Stimulated activated CD4-positive, alpha-beta T cell treated with anti-CD3 and anti-CD28 coated beads, Interleukin-4, amount 100 ng/mL, for 48 hours (primary cell): ENCODE data around the gene ASB13.
"Not testable (repeated sequence)": the region's sequence is repeated elsewhere in the genome, so short reads cannot be mapped to it uniquely, and the experiment has no call there.

ENCODE experiments used
- DNase-seq, 2 donors: peaks; one replicate each; pipeline ENCODE4 v3.0.0-alpha.2; 2020; ENCODE audit warnings: low read depth in 2 of 2

ASB13 gene

DNA sequence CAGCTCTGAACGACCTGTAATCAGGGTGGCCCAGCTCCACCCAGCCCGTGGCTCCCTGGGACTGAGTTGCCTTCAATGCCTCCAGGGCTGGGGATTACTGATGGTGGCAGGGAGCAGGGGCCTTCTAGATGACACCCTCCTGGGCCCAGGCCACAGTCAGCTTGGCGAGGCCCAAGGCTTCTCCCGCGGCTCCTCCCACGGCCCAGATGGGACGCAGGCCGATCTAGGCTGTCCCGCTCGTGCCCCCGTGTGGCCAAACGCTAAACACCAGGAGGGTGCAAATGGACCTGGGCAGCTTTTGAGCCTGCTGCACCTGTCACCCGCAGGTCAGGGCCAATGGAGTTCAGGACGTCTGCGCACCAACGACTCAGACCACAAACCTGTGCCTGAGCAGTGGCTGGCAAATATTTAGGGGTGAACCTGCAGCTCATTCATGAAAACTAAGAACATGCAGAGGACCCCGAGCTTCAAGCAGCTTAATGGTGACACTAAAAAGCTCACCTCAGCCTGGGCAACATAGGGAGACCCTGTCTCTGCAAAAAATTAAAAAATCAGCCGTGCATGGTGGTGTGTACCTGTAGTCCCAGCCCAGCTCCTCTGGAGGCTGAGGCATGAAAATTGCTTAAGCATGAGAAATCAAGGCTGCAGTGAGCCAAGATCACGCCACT, 43.2 kb downstream of the ASB13 start:
- DNase-seq = peak; percentile 84 to 85

- no peak for DNase-seq
These were observed 44.0 kb downstream of the ASB13 start for GRCh38 chr10:5622186-5622960.

- DNase-seq = not testable (repeated sequence)
These were observed 45.0 kb downstream of the ASB13 start for GRCh38 chr10:5621371-5621770.

DNA sequence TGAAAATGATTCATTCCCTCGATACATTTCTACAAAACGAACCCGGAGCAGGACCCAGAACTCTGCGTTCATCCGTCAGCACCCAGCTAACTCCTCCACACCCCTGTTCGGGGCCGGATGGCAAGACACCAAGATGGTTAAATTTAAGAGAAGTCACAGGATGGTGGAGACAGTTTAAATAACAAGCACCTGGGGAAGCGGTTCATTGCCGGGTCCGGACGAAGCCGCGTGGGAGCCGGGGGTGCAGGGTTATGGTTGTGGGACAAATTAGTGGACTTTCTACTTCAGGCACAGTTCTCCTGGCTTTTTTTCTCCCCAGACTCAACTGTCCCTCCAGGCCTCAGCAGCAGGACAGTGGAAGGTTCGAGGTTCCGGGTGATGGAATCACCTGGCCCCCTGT, 45.4 kb downstream of the ASB13 start:
- DNase-seq = no peak

- DNase-seq = no peak
These were observed 46.1 kb downstream of the ASB13 start for GRCh38 chr10:5620223-5620721.

DNA sequence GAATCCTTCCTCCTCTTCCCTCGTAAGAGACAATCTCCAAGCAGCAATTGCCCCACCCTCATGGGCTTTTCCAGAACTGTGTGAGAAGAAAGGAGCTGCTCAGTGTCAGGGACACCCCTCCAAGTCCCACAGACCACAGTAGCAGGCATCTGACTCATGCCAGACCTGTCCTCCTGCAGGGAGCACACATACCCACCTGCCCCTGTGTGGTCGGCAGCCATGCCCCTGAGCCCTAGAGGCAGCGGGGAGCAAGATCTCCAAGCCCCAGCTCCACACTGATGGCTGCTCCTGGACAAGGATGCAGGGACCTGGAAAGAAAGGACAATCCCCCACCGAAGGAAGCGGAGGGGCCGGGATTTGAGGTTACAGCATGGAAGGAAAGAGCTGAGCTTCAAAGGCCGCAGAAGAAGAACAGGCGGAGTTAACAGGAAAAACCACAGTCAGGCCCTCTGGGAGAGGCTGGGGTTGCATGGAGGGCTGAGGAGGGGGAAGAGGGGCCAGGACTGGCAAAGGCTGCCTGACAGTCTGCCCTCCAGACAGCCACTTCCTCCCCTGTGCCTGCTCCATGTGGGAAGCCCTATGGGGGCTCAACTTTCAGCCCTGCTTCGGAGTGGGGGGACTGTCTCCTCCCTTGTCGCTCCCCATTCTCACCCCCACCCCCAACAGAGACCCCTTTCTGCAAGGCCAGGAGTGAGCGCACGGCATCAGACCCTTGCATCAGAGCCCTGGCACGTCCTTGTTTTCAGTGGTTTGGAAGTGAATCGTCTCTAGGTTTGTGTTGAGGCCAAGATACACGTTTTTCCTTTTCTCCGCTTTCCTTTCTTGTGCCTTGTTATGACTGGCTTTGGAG, 46.8 kb downstream of the ASB13 start:
- no peak for DNase-seq

GRCh38 chr10:5618829-5619228, 47.6 kb downstream of the ASB13 start:
- DNase-seq = no peak

- DNase-seq = no peak
These were observed 48.4 kb downstream of the ASB13 start for GRCh38 chr10:5618042-5618441.

DNA sequence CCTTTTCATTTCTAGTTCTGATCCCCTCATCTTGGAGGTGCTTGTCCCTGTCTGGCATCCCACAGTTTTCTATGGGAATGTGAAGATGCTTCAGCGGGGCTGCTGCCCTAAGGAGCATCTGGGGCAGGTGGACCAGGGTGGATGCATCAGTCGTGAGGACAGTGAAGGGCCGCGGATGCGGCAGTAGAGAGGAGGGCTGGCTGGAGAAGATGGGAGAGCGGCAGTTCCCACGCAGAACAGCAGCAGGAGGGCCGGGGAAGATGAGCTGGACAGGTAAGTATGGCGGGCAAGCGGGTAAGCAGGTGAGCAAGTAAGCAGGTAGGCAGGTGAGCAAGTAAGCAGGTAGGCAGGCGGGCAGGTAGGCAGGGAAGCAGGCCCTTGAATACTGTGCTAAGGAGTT, 48.9 kb downstream of the ASB13 start:
- no peak for DNase-seq

DNA sequence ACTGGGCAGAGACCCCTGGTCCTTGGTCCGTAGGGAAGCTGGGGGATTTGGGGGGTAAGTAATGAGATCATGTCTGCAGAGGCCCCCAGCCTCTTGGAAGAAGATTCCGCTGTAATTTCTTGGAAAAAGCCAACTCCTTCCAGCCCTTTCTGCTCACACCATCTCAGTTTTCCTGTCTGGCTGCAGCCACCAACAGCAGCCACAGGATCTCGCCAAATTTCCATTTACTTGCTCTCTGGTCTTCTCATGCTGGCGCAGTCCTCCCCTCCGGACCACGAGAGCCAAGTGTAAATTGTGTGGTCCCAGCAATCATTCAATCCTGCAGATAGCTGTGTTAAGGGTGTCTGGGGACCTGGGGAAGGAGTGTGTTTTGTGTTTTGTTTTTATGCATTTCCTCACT, 49.6 kb downstream of the ASB13 start:
- DNase-seq = no peak

GRCh38 chr10:5616046-5616445, 50.3 kb downstream of the ASB13 start:
- no peak for DNase-seq

DNA sequence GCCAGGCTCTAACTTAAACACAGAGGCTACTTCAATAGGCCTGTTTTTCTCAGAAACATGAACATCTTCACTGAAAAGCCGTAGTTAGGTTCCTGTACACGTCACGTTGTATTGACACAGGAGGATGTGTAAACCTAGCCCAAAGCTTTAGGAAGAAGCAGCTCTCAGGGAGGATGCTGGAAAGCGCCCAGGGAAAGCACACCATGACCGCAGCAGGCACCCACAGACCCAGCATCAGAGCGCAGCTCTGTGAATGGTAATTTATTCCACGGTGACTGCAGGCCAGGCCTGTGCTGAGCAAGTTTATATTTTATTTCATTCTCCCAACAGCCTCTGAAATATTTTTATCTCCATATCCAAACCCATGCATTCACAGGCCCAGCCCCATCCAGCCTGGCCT, 51.1 kb downstream of the ASB13 start:
- DNase-seq = no peak

DNA sequence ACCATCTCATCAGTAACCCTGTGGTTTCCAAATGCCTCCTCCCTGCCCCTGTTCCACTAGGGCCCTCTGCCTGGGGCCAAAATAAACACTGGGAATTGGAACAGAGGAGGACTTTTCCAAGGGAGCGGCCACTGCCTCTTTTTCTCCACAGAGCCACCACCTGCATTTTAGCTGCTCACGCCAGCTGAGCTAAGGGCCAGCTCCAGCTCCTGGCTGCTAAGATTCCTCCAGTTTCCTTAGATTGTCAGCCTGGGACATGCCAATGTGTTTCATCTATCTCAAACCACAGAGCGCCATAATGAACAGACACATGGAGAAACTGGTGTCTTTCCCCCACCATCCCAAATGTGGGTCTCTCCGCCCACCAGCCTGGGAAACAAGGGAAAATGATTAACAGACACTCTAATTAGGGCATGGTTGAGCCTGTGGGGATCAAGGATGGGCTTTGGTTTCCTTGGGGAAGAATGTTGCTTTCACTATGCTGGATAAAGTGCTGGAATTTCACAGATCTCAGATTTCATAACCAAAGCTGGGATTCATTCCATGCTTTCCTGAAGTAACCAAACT, 52.2 kb downstream of the ASB13 start:
- DNase-seq = no peak

GRCh38 chr10:5613481-5614154, 52.8 kb downstream of the ASB13 start:
- no peak for DNase-seq

GRCh38 chr10:5611899-5612680, 54.3 kb downstream of the ASB13 start:
- no peak for DNase-seq

- no peak for DNase-seq
These were observed 56.3 kb downstream of the ASB13 start for GRCh38 chr10:5609952-5610616.

DNA sequence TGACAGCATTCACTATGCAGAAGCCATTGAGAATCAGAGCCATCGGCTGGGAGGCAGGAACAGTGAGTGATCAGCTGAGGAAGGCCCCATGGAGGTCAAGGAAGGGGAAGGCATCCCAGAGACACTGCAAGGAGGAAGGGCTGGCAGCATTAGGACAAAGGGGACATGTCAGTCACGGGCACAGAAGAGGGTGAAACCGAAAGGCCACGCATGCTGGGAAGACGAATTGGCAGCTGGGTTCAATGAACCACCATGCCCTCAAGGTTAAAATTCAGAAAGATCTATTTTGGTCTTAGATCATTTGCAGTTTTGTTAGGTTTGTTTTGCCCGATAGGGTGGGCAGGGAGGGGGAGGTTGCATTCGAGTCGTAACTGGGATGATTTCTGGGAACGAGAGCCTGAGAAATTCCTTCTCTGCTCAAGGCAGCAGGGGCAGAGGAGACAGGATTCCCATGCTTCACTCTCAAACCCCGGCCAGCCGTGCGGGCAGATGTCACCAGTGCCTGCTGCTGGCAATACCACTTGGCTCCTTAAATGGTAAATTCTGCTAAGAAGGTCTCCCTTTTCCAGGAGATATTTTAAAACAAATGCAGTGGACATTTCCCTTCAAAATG, 57.7 kb downstream of the ASB13 start:
- DNase-seq = no peak

DNA sequence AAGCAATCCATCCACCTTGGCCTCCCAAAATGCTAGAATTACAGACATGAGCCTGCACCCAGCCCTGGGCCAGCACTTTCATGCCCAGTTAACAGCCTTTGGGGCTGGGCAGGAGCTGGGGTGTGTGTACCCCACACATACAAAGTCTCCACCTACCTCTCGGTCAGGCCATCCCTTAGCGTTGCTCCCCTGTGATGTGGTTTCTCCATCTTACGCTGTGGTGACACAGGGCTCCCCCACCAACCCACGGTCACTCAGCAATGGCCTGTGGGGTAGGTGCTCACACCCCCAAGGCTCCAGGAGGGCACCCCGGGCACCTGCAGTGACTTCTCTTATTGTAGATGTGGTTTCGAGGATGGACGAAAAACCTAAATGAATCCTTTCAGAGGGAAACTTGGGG, 58.8 kb downstream of the ASB13 start:
- no peak for DNase-seq

- no peak for DNase-seq
These were observed 59.5 kb downstream of the ASB13 start for GRCh38 chr10:5606864-5607263.

DNA sequence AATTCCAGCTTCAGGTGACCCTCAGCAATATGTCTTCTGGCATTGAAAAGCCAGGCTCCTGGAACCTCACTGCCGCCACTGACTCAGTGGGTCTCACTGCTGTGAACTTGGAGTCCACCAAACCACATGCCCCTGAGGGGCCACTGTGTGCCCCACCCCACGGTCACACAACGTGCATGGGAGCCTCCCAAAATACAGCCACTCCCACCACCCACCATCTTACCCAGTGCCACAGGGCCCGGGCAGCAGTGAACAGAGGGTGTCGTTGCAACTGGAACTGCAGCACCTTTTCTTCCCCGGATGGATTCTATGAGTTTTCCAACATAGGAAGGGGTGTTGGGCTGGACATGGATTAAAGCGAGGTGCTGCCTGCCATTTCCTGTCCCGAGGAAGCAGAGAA, 60.1 kb downstream of the ASB13 start:
- DNase-seq = no peak
